SU-DHL-6 (cell line): ENCODE measurements around the gene ZFYVE19.

ENCODE experiments used
- EZH2phosphoT487 ChIP-seq: fragments of 200-600 bp; sonication (generic), shearing (Covaris generic); conservative IDR thresholded peaks from 2 replicates; pipeline ENCODE4 v1.6.1; 2018; ENCODE audit warnings: mild to moderate bottlenecking, antibody characterized with exemption, low read length, moderate library complexity, mixed read lengths
- TF ChIP-seq, protein P1 (sequence below): fragments of 200-600 bp; sonication (generic); IDR thresholded peaks from one replicate; pipeline ENCODE4 v1.5.1; 2017; ENCODE audit warnings: antibody characterized with exemption, mild to moderate bottlenecking, low read length, moderate library complexity; ENCODE audit not compliant: insufficient read depth, poor library complexity, severe bottlenecking

DNA sequence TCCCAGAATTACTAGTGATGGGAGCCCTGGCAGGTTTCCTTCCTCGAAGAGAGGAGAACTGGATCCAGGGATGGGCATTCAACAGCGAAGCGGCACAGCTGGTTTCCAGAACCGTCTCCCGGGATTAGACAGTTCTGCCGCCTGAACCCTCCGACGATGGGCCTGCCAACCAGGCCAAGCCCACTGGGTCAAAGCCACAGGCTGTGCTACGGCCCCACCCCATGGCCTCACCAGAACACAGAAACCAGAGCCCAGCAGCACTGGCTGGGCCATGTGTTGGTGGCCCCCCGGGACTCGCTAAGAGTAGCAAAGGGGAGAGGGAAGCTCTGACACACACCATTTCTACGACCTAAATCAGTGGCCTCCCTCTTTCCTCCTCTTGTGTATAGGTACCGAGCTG is 34.9 kb upstream of the ZFYVE19 start:
- TF ChIP-seq, protein P1, sequence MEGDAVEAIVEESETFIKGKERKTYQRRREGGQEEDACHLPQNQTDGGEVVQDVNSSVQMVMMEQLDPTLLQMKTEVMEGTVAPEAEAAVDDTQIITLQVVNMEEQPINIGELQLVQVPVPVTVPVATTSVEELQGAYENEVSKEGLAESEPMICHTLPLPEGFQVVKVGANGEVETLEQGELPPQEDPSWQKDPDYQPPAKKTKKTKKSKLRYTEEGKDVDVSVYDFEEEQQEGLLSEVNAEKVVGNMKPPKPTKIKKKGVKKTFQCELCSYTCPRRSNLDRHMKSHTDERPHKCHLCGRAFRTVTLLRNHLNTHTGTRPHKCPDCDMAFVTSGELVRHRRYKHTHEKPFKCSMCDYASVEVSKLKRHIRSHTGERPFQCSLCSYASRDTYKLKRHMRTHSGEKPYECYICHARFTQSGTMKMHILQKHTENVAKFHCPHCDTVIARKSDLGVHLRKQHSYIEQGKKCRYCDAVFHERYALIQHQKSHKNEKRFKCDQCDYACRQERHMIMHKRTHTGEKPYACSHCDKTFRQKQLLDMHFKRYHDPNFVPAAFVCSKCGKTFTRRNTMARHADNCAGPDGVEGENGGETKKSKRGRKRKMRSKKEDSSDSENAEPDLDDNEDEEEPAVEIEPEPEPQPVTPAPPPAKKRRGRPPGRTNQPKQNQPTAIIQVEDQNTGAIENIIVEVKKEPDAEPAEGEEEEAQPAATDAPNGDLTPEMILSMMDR: no peak
- TF ChIP-seq EZH2phosphoT487: no peak
